B cell (primary cell): Measurements from ENCODE around the gene CAT.

Experiments
- CTCF ChIP-seq: fragments of 200-600 bp; IDR thresholded peaks from one replicate; pipeline ENCODE4 v1.8.0; 2022; ENCODE audit warnings: antibody characterized with exemption, mild to moderate bottlenecking
- EZH2 ChIP-seq: IDR thresholded peaks from 2 replicates; pipeline ENCODE4 v1.6.1; 2012; ENCODE audit warnings: borderline replicate concordance, low read depth, mild to moderate bottlenecking, moderate library complexity, low read length; ENCODE audit not compliant: insufficient read depth, poor library complexity, severe bottlenecking

DNA sequence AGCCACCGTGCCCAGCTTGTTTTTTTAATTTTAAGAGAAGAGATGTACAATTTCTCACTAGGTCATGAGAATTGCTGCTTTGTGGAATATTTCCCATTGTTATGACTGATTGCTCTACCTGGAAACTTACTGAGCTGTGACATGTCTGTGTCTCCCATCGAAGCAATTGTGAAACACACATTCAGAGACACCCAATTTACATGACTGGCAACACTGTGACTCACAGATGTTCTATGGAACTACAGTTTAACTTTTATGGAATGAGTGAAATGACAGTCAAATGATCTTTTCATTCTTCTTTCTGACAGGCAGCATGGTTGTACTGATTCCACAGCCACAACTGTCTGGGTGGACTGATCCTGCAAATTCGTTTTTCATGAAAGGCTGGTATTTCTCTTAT lies 42.6 kb downstream of the CAT start:
- TF ChIP-seq CTCF, result no peak
- TF ChIP-seq EZH2, result no peak
